ENCODE results near the gene AFF3. TPM values are rescaled to one million over a fixed set of nuclear protein-coding genes. Genes with fewer than 3 reads are reported as not detected.

AFF3 gene
- polyA plus RNA-seq, 1 donor (not counting 4 experiments of a cell fraction or from before 2014, with no cell fraction given): not detected

DNA sequence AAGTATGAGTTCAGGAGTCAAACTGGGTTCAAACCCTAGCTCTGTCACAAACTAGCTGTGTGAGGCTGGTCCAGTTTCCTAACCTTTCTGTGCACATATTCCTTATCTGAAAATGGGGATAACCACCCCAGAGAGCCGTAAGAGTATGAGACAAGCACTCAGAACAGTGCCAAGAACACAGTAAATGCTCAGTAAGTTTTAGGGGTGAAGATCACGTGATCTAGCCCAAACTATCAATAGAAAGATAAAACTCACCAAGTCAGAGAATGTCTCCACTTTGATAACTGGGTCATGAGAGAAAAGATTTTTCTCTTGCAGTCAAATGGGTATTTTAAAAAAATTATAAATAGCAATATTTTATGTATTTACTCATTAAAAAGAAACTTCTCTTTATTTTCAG is 433.2 kb downstream of the AFF3 start:
- TF ChIP-seq, protein P1, sequence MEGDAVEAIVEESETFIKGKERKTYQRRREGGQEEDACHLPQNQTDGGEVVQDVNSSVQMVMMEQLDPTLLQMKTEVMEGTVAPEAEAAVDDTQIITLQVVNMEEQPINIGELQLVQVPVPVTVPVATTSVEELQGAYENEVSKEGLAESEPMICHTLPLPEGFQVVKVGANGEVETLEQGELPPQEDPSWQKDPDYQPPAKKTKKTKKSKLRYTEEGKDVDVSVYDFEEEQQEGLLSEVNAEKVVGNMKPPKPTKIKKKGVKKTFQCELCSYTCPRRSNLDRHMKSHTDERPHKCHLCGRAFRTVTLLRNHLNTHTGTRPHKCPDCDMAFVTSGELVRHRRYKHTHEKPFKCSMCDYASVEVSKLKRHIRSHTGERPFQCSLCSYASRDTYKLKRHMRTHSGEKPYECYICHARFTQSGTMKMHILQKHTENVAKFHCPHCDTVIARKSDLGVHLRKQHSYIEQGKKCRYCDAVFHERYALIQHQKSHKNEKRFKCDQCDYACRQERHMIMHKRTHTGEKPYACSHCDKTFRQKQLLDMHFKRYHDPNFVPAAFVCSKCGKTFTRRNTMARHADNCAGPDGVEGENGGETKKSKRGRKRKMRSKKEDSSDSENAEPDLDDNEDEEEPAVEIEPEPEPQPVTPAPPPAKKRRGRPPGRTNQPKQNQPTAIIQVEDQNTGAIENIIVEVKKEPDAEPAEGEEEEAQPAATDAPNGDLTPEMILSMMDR (optimal IDR thresholded peaks at IDR 0.05 in 1 of 3, IDR thresholded peaks at IDR 0.05 in 1 of 3, conservative IDR thresholded peaks at IDR 0.05 in 1 of 3; ENCODE audit: extremely low read depth in 1 of 3, insufficient read depth in 2 of 3, low read length in 3 of 3): no peak
- TF ChIP-seq EZH2 (IDR thresholded peaks at IDR 0.05; ENCODE audit: low read length): no peak
- no peak overlapping the region for H3K9ac ChIP-seq (ENCODE audit: control insufficient read depth, extremely low read depth, insufficient read depth, low read length)
- FAIRE-seq (no peak), DNase-seq (ENCODE audit: low read depth, low spot score) (no peak)
- no peaks in the 10 kb centered on the region for H3K9me3 ChIP-seq (ENCODE audit: control insufficient read depth, low read depth, low read length)
- peaks cover 12% of the 10 kb centered on the region for H3K27me3 ChIP-seq (ENCODE audit: control insufficient read depth, extremely low read depth, insufficient read depth, low read length)
- H2AFZ ChIP-seq (ENCODE audit: control insufficient read depth, low read length): no peak overlapping the region
- H3K27ac ChIP-seq (ENCODE audit: control insufficient read depth, insufficient read depth, low read length): no peak overlapping the region
- no peaks in the 10 kb centered on the region for H3K4me1 ChIP-seq (ENCODE audit: control insufficient read depth, extremely low read depth, insufficient read depth, low read length)
- no peaks in the 10 kb centered on the region for H3K9me1 ChIP-seq (ENCODE audit: control insufficient read depth, extremely low read depth, insufficient read depth, low read length)
- dilution Hi-C loops (cut with MboI; ENCODE audit: extremely low pct_ligation_motif_present, low sequenced_read_pairs): no loop called here
- no peak overlapping the region for H3K4me2 ChIP-seq (ENCODE audit: control insufficient read depth, extremely low read depth, insufficient read depth, low read depth, low read length)
- H3K79me2 ChIP-seq (ENCODE audit: control insufficient read depth, insufficient read depth, low read length): no peaks in the 10 kb centered on the region
- H3K4me3 ChIP-seq (ENCODE audit: control insufficient read depth in 2 of 3, extremely low read depth in 1 of 3, insufficient read depth in 2 of 3, low read depth in 1 of 3, low read length in 3 of 3): no peak overlapping the region
- H3K36me3 ChIP-seq (ENCODE audit: control insufficient read depth in 2 of 2, extremely low read depth in 1 of 2, insufficient read depth in 2 of 2, low read length in 2 of 2): no peaks in the 10 kb centered on the region
- no peaks in the 10 kb centered on the region for H4K20me1 ChIP-seq (ENCODE audit: control insufficient read depth, extremely low read depth, insufficient read depth, low read length)

DNA sequence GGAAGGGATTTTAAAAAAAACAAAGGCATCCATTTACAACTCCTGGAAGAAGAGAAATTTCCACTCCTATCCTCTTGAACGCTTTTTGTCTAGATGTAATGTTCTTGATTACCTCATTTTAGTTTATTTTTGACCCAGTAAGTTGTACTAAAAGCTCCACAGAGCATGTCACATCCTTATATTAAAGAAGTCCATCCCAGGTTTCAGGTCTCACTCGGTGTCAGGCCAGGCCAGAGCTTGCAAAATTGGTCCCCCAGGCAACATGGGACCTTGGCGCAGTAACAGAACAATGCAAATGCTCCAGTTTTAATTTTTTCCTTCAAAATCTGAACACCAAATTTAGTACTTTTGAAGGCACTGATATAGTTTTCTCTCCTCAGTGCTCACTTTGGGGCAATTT is 434.2 kb downstream of the AFF3 start:
- no peaks in the 10 kb centered on the region for H3K79me2 ChIP-seq (ENCODE audit: control insufficient read depth, insufficient read depth, low read length)
- FAIRE-seq (no peak), DNase-seq (ENCODE audit: low read depth, low spot score) (no peak)
- no peak overlapping the region for H3K27ac ChIP-seq (ENCODE audit: control insufficient read depth, insufficient read depth, low read length)
- no peak overlapping the region for H3K4me2 ChIP-seq (ENCODE audit: control insufficient read depth, extremely low read depth, insufficient read depth, low read depth, low read length)
- no peaks in the 10 kb centered on the region for H3K36me3 ChIP-seq (ENCODE audit: control insufficient read depth in 2 of 2, extremely low read depth in 1 of 2, insufficient read depth in 2 of 2, low read length in 2 of 2)
- no peaks in the 10 kb centered on the region for H3K4me1 ChIP-seq (ENCODE audit: control insufficient read depth, extremely low read depth, insufficient read depth, low read length)
- TF ChIP-seq, protein P1 (optimal IDR thresholded peaks at IDR 0.05 in 1 of 3, IDR thresholded peaks at IDR 0.05 in 1 of 3, conservative IDR thresholded peaks at IDR 0.05 in 1 of 3; ENCODE audit: extremely low read depth in 1 of 3, insufficient read depth in 2 of 3, low read length in 3 of 3): no peak
- no peak for TF ChIP-seq EZH2 (IDR thresholded peaks at IDR 0.05; ENCODE audit: low read length)
- no peaks in the 10 kb centered on the region for H4K20me1 ChIP-seq (ENCODE audit: control insufficient read depth, extremely low read depth, insufficient read depth, low read length)
- no peaks in the 10 kb centered on the region for H3K9me3 ChIP-seq (ENCODE audit: control insufficient read depth, low read depth, low read length)
- no peaks in the 10 kb centered on the region for H3K9me1 ChIP-seq (ENCODE audit: control insufficient read depth, extremely low read depth, insufficient read depth, low read length)
- no peak overlapping the region for H3K4me3 ChIP-seq (ENCODE audit: control insufficient read depth in 2 of 3, extremely low read depth in 1 of 3, insufficient read depth in 2 of 3, low read depth in 1 of 3, low read length in 3 of 3)
- H2AFZ ChIP-seq (ENCODE audit: control insufficient read depth, low read length): no peak overlapping the region
- no peak overlapping the region for H3K9ac ChIP-seq (ENCODE audit: control insufficient read depth, extremely low read depth, insufficient read depth, low read length)
- dilution Hi-C loops (cut with MboI; ENCODE audit: extremely low pct_ligation_motif_present, low sequenced_read_pairs): no loop called here
- H3K27me3 ChIP-seq (ENCODE audit: control insufficient read depth, extremely low read depth, insufficient read depth, low read length): peaks cover 14% of the 10 kb centered on the region

All from keratinocyte (primary cell).